ENCODE data around the gene DGKG.

GRCh38 chr3:186385856-186386602 is 24.0 kb upstream of the DGKG start:
- no peak for TF ChIP-seq CTCF (IDR thresholded peaks at IDR 0.05)
- no peak for TF ChIP-seq MAX (IDR thresholded peaks at IDR 0.05; ENCODE audit: low read depth)
- TF ChIP-seq POLR2AphosphoS5 (IDR thresholded peaks at IDR 0.05; ENCODE audit: low read depth, low read length) = no peak
